Measurements from ENCODE around the gene ABCA2. TPM values are rescaled to one million over a fixed set of nuclear protein-coding genes. Genes with fewer than 3 reads are reported as not detected.

The ABCA2 gene
- total RNA-seq, 2 donors from 2014 or later, result 37.2 to 60.5 TPM

- Histone ChIP-seq H3K36me3 (peaks cover 10% of the 10 kb centered on the region), H3K4me1 (ENCODE audit: control insufficient read depth in 1 of 2, low read depth in 2 of 2) (peaks cover 0 to 4% of the 10 kb centered on the region in 2 donors), H3K27ac (no peak overlapping the region), H3K27me3 (replicated peaks; ENCODE audit: insufficient read depth) (no peaks in the 10 kb centered on the region), H3K9me3 (no peaks in the 10 kb centered on the region), H3K4me3 (no peak overlapping the region)
- DNase-seq (ENCODE audit: low spot score) (no peak), ATAC-seq (ENCODE audit: insufficient number of reproducible peaks, low FRiP score, low read depth) (no peak)
- TF ChIP-seq CTCF (IDR thresholded peaks at IDR 0.05), result no peak
Observed at GRCh38 chr9:137038916-137039315, 10.9 kb upstream of the ABCA2 start.

DNA sequence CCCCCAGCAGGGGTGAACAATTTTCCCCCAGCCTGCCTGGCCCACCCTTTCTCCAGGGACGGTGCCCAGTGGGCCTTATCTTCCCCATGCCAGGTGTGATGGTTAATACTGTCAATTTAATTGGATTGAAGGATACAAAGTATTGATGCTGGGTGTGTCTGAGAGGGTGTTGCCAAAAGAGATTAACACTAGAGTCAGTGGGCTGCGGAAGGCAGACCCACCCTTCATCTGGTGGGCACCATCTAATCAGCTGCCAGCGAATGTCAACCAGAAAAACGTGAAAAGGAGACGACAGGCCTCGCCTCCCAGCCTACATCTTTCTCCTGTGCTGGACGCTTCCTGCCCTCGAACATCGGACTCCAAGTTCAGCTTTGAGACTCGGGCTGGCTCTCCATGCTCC is 9.4 kb upstream of the ABCA2 start:
- no peak for ATAC-seq (ENCODE audit: insufficient number of reproducible peaks, low FRiP score, low read depth)
- H3K4me1 ChIP-seq (ENCODE audit: control insufficient read depth in 1 of 2, low read depth in 2 of 2), result no peaks in the 10 kb centered on the region
- H3K27me3 ChIP-seq (replicated peaks; ENCODE audit: insufficient read depth), result no peaks in the 10 kb centered on the region
- no peak overlapping the region for H3K27ac ChIP-seq
- DNase-seq (ENCODE audit: low spot score), result no peak
- H3K4me3 ChIP-seq, result no peak overlapping the region
- TF ChIP-seq CTCF (IDR thresholded peaks at IDR 0.05), result no peak
- H3K9me3 ChIP-seq, result no peaks in the 10 kb centered on the region
- H3K36me3 ChIP-seq, result peaks cover 10% of the 10 kb centered on the region

- TF ChIP-seq CTCF (IDR thresholded peaks at IDR 0.05), result no peak
- no peak overlapping the region for H3K4me3 ChIP-seq
- no peaks in the 10 kb centered on the region for H3K27me3 ChIP-seq (replicated peaks; ENCODE audit: insufficient read depth)
- peaks cover 10% of the 10 kb centered on the region for H3K36me3 ChIP-seq
- DNase-seq (ENCODE audit: low spot score) (no peak), ATAC-seq (ENCODE audit: insufficient number of reproducible peaks, low FRiP score, low read depth) (no peak)
- H3K9me3 ChIP-seq, result no peaks in the 10 kb centered on the region
- H3K27ac ChIP-seq, result no peak overlapping the region
- no peaks in the 10 kb centered on the region for H3K4me1 ChIP-seq (ENCODE audit: control insufficient read depth in 1 of 2, low read depth in 2 of 2)
Observed at GRCh38 chr9:137037035-137037434, 9.0 kb upstream of the ABCA2 start.

- Histone ChIP-seq H3K4me1 (ENCODE audit: control insufficient read depth in 1 of 2, low read depth in 2 of 2) (no peaks in the 10 kb centered on the region), H3K9me3 (no peaks in the 10 kb centered on the region), H3K27ac (no peak overlapping the region), H3K27me3 (replicated peaks; ENCODE audit: insufficient read depth) (no peaks in the 10 kb centered on the region), H3K36me3 (peaks cover 10% of the 10 kb centered on the region), H3K4me3 (no peak overlapping the region)
- no peak for TF ChIP-seq CTCF (IDR thresholded peaks at IDR 0.05)
- no peak for DNase-seq (ENCODE audit: low spot score)
- ATAC-seq (ENCODE audit: insufficient number of reproducible peaks, low FRiP score, low read depth), result no peak
Observed at GRCh38 chr9:137035937-137036336, 7.9 kb upstream of the ABCA2 start.

DNA sequence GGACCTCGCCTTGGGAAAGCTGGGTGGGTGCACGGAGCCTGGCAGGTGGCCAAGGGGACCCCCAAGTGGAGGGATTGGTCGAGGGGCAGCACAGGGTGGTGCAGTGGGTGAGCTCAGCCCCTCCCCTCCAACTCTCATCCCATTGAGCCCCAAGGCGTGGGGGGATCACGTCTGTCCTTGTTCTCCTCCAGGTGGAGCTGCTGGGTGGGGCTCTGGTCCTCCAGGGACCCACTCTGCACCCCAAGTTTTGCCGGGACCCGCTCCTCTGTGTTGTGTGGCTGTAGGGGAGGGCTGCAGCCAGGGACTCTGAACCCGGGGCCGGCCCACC is 7.4 kb upstream of the ABCA2 start:
- Histone ChIP-seq H3K27ac (no peak overlapping the region), H3K4me1 (ENCODE audit: control insufficient read depth in 1 of 2, low read depth in 2 of 2) (no peaks in the 10 kb centered on the region), H3K36me3 (peaks cover 10% of the 10 kb centered on the region), H3K4me3 (no peak overlapping the region), H3K9me3 (no peaks in the 10 kb centered on the region), H3K27me3 (replicated peaks; ENCODE audit: insufficient read depth) (no peaks in the 10 kb centered on the region)
- DNase-seq (ENCODE audit: low spot score) (no peak), ATAC-seq (ENCODE audit: insufficient number of reproducible peaks, low FRiP score, low read depth) (no peak)
- no peak for TF ChIP-seq CTCF (IDR thresholded peaks at IDR 0.05)

All from thoracic aorta (tissue), 2 donors.